ENCODE measurements around the gene YIPF3. TPM values are rescaled to one million over a fixed set of nuclear protein-coding genes. Genes with fewer than 3 reads are reported as not detected.
A peak's percentile ranks its signal among the peaks of the same experiment; 100 is the strongest.

Gene YIPF3
- total RNA-seq, 1 donor: 92.8 TPM

DNA sequence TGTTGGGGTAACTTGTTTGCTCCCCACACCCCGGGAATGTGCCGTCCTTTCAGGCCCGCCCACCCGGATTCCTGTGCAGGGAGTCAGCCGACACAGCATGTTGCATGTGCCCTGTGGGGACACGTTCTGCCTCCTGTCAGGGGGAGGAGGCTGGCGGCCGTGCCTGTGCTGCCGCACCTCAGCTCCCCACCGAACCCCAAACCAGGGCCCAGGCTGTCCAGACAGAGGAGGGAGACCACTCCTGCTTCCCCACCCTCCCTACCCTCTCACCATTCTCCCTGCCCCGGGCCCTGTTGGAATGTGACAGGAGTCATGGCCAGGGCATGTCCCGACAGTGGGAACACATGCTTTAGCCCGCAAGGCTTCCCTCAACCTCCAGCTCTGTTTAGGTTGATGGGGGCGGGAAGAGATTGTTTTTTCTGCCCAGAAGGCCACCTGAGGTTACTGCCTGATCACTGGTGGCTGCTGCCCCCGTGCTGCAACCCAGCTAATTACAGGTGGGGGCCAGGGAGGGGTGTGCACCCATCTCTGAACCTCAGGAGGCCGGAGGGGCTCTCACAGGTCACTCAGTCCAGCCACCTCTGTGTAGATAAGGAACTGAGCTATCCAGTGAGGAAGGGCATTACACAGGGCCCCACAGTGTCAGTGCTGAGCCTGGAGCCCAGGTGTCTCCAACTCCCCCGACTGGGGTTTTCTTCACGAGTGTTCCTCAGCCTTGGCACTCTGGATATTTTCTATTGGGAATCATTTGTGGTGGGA, 20.2 kb downstream of the YIPF3 start:
- TF ChIP-seq, protein P1, sequence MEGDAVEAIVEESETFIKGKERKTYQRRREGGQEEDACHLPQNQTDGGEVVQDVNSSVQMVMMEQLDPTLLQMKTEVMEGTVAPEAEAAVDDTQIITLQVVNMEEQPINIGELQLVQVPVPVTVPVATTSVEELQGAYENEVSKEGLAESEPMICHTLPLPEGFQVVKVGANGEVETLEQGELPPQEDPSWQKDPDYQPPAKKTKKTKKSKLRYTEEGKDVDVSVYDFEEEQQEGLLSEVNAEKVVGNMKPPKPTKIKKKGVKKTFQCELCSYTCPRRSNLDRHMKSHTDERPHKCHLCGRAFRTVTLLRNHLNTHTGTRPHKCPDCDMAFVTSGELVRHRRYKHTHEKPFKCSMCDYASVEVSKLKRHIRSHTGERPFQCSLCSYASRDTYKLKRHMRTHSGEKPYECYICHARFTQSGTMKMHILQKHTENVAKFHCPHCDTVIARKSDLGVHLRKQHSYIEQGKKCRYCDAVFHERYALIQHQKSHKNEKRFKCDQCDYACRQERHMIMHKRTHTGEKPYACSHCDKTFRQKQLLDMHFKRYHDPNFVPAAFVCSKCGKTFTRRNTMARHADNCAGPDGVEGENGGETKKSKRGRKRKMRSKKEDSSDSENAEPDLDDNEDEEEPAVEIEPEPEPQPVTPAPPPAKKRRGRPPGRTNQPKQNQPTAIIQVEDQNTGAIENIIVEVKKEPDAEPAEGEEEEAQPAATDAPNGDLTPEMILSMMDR (IDR thresholded peaks at IDR 0.05; ENCODE audit: insufficient read depth, low read depth, low read length): peak; percentile 58
- H3K4me3 ChIP-seq (ENCODE audit: low read depth, low read length): no peak overlapping the region
- DNase-seq (ENCODE audit: low read depth): peak; percentile 40

DNA sequence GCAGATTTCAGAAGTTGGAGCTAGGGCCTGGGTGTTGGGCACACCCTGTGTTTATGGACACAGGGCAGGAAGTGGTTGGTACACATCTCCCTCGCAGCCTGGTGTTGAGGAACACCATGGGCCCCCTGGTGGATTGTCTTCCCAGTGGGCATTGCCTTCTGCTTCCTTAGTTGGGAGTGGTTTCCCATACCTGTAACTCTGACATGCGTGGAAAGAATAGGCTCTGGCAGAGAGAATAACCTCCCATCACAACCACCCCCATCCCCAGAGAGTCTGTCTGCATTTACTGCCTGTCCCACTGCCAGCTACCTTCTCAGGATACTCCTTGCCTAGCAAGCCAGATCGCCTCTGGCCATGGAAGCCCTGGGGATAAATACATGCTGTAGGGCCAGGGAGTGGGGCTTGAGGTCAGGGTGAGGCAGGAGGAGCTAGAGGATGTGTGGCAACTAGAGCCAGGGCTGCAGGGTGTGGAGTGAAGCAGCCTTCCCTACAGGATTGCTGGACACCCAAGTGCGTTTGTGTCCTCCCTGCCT, 21.3 kb downstream of the YIPF3 start:
- H3K4me3 ChIP-seq (ENCODE audit: low read depth, low read length): no peak overlapping the region
- TF ChIP-seq, protein P1 (IDR thresholded peaks at IDR 0.05; ENCODE audit: insufficient read depth, low read depth, low read length): peak; percentile 31
- no peak for DNase-seq (ENCODE audit: low read depth)

DNA sequence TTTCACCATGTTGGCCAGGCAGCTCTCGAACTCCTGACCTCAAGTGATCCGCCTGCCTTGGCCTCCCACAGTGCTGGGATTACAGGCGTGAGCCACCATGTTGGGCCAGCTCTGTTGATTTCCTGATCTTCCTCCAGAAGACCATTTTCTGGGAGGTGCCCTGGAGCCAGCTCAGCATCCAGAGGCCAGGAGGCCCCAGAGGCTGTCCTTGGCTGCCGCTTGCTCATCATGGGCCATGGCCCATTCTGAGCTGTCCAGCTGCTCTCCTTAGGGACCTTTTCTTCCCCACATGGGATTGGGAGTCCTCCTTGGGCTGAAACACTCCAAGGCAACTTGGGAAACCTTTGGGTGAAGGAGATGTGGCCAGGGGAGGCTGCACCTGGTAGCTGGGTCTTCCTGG, 22.0 kb downstream of the YIPF3 start:
- H3K4me3 ChIP-seq (ENCODE audit: low read depth, low read length): no peak overlapping the region
- TF ChIP-seq, protein P1 (IDR thresholded peaks at IDR 0.05; ENCODE audit: insufficient read depth, low read depth, low read length): no peak
- DNase-seq (ENCODE audit: low read depth): no peak

DNA sequence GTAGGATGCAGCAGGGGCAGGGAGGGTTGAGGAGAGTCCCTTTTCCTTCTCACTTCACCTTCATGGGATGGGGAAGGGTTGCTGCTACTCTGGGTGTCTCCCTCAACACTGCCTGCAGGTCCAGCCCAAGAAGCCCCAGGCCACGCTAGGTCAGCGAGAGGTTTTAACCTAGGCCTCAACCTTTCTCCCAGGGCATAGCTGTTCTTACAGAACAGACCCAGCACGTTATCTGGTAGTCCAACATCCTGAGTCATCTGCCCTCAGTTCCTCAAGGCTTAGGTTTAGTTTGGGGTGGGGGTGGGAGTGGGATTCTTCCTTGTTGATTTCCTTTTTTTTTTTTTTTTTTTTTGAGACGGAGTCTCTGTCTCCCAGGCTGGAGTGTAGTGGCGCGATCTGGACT, 22.4 kb downstream of the YIPF3 start:
- H3K4me3 ChIP-seq (ENCODE audit: low read depth, low read length): no peak overlapping the region
- no peak for DNase-seq (ENCODE audit: low read depth)
- TF ChIP-seq, protein P1 (IDR thresholded peaks at IDR 0.05; ENCODE audit: insufficient read depth, low read depth, low read length): no peak

DNA sequence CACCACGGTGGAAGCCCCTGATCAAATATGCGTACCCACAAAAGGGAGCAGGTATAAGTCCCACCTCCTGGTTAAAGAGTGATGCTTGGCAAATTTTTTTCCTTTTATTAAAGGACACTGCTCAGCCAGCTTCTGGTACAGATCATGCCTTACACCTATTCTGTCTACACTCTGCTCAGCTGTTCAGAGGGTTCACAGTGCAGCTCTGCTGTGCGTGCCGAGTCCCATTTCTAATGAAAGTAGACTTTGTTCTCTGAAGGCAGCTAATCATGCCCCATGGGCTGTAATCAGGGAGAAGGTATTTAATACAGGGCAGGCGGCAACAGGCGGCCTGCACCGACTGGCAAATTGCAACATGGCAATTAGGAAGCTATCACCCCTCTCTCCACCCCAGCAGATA, 22.9 kb downstream of the YIPF3 start:
- H3K4me3 ChIP-seq (ENCODE audit: low read depth, low read length): no peak overlapping the region
- TF ChIP-seq, protein P1 (IDR thresholded peaks at IDR 0.05; ENCODE audit: insufficient read depth, low read depth, low read length): no peak
- no peak for DNase-seq (ENCODE audit: low read depth)

DNA sequence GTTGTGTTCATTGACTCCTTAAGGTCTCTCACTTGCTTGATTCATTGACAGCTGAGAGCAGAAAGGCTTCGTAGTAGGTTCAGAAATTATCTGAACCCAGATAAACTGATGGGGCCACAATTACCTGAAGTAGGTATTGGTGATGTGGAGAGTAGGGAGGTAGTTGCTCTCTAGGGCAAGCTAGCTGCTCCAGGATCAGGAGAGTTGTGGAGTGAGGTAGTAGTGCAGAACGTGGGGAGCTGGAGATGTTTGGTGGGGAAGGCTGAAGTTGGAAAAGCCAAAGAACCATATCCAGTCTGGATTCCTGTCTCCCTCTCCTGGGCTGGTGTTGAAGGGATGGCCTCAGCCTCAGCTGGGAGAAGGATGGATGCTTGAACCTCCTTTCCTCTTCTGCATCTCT, 23.5 kb downstream of the YIPF3 start:
- no peak for DNase-seq (ENCODE audit: low read depth)
- TF ChIP-seq, protein P1 (IDR thresholded peaks at IDR 0.05; ENCODE audit: insufficient read depth, low read depth, low read length): no peak
- no peak overlapping the region for H3K4me3 ChIP-seq (ENCODE audit: low read depth, low read length)
